GM10266 (cell line): ENCODE results near the gene RPL22.

Source experiments
- DNase-seq: peaks from one replicate; pipeline ENCODE4 v3.0.0; 2012; ENCODE audit errors: extremely low spot score
- CTCF ChIP-seq: IDR thresholded peaks from 2 replicates; pipeline ENCODE4 v1.5.1; 2012; ENCODE audit warnings: mild to moderate bottlenecking, low read depth; ENCODE audit not compliant: control insufficient read depth, insufficient read depth; ENCODE audit errors: missing control alignments

RPL22 gene

DNA sequence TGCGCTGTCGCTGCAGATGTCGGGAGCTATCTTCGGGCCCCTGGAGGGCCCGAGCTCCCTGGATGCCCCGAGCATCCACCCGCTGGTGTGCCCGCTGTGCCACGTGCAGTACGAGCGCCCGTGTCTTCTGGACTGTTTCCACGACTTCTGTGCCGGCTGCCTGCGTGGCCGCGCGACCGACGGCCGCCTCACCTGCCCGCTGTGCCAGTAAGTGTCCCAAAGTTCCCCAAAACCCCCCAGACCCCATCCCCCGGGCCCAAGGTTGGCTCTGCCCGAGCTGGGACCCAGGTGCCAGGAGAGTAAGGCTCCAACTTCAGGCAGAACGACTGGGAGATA, 7.1 kb upstream of the RPL22 start:
- DNase-seq = no peak
- no peak for TF ChIP-seq CTCF

GRCh38 chr1:6205849-6206519, 6.6 kb upstream of the RPL22 start, which contains the start of gene RNF207:
RNF207 (plus strand) TSS chr1:6206119; CDS start chr1:6206536, 417 bp downstream.
- TF ChIP-seq CTCF = no peak
- DNase-seq = peak; percentile 94

GRCh38 chr1:6202256-6202655, 2.9 kb upstream of the RPL22 start:
- no peak for DNase-seq
- TF ChIP-seq CTCF = no peak

DNA sequence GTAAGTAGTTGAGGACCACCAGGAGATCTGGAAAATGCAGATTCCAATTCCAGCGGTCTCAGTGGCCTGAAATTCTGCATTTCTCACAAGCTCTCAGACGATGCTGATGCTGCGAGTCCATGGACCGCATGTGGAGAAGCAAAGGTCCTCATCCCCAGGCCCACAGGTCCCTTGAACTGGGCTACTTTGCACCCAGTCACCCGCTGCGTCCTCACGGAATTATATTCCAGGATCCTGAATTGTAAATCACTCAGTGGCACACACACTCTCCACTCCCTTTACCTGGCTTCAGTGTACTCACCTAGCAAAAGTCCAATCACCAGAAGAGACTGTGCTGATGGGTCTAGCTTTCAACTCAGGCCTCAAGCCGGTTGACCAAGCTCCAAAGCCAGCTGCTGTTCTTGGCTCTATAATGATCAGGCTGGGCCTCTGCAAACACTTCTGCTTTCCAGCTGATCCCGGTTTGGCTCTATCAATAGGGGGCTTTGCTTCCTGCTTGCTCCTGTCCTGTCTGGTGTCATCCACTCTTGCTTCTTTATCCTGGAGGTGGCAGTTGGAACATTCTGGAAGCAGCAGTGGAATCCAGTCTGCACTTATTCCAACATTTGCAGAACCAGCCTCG, 904 bp upstream of the RPL22 start:
- no peak for TF ChIP-seq CTCF
- no peak for DNase-seq

DNA sequence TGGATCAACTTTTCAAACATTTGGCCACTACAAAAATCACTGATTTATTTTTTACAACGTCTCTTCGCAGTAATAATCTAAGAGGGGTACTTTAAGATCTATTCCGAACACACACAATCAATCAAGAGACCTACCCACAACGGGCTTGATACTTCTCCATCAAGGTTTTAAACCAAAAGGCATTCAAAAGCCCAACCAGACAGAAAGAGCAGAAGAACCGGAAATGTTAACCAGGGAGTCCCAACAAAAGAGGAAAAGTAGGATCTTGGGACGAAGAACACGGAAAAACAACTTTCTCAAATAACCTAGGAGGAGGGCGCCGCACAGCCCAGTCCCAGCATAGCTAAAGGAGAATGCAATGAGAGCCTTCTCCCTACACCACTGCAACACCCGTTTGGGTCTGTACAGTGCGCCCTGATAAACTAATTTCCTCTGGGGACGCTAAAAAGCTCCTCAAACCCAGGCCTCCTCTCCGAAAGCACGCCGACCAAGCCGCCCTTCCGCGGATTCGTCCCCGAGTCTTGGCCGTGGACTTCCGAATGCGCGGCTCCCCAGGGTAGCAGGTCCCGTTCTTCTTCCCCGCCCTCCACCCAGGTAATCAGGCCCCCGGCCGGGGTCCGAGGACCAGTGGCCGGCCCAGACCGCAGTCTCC, 623 bp downstream of the RPL22 start:
- DNase-seq = no peak
- no peak for TF ChIP-seq CTCF

DNA sequence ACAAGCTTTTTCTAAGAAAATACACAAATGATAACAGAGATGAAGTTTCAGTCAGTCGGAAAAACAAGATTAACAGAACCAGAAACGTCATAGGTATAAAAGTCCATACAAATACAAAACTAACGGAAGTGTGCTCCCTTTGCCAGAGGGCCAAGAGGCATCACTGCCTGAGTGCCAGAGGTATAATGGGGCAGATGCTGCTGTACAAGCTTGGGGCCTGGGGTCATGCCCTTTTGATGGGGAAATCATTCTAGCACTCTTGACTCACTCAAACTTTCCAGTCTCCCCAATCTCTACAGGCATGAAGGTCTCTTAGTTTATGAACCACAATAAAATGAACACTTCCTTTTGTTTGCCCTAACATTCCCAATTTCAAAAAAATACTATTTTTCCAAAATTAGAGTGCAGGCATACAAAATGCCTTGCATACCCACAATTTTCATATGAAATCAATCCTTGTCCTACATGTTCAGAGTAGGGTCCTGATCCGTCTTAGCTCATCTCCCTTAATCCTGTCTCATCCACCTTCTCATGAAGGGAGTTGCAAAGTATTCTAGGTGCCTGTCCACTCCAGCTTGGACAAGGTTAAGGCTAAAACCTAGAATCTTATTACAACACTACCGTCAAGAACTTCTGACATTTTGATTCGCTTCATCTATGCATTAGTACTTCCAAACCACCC, 1.5 kb downstream of the RPL22 start:
- no peak for TF ChIP-seq CTCF
- DNase-seq = no peak

GRCh38 chr1:6191968-6192367, 7.4 kb downstream of the RPL22 start:
- no peak for DNase-seq
- TF ChIP-seq CTCF = no peak
